Epithelial cell of proximal tubule (primary cell): ENCODE results near the gene PTPN5. TPM values are rescaled to one million over a fixed set of nuclear protein-coding genes. Genes with fewer than 3 reads are reported as not detected.

ENCODE experiments used
- DNase-seq: peaks from one replicate; pipeline ENCODE4 v3.0.0-alpha.2; 2011; ENCODE audit warnings: low read depth
- H3K4me3 ChIP-seq: 2 replicates; pipeline ENCODE4 v1.5.1; 2011; ENCODE audit warnings: low read depth, mild to moderate bottlenecking, low read length
- total RNA-seq: library from RNA; depleted of rRNA; stranded (reverse); fragments of >200 nt; gene quantifications from 2 replicates; pipeline ENCODE4 v1.2.3, GENCODE V29; 2015
- TF ChIP-seq, protein P1 (sequence below): conservative IDR thresholded peaks from 2 replicates; pipeline ENCODE4 v1.5.1; 2012; ENCODE audit warnings: low read depth, mild to moderate bottlenecking, low read length

PTPN5 gene
- total RNA-seq, 1 donor from 2014 or later = not detected

GRCh38 chr11:18754308-18754707 is 37.3 kb downstream of the PTPN5 start:
- DNase-seq = no peak
- TF ChIP-seq, protein P1, sequence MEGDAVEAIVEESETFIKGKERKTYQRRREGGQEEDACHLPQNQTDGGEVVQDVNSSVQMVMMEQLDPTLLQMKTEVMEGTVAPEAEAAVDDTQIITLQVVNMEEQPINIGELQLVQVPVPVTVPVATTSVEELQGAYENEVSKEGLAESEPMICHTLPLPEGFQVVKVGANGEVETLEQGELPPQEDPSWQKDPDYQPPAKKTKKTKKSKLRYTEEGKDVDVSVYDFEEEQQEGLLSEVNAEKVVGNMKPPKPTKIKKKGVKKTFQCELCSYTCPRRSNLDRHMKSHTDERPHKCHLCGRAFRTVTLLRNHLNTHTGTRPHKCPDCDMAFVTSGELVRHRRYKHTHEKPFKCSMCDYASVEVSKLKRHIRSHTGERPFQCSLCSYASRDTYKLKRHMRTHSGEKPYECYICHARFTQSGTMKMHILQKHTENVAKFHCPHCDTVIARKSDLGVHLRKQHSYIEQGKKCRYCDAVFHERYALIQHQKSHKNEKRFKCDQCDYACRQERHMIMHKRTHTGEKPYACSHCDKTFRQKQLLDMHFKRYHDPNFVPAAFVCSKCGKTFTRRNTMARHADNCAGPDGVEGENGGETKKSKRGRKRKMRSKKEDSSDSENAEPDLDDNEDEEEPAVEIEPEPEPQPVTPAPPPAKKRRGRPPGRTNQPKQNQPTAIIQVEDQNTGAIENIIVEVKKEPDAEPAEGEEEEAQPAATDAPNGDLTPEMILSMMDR = no peak
- H3K4me3 ChIP-seq = no peak overlapping the region

GRCh38 chr11:18752502-18752901 is 39.1 kb downstream of the PTPN5 start:
- H3K4me3 ChIP-seq = no peak overlapping the region
- TF ChIP-seq, protein P1 = no peak
- DNase-seq = no peak

GRCh38 chr11:18750944-18751343 is 40.7 kb downstream of the PTPN5 start:
- TF ChIP-seq, protein P1 = no peak
- DNase-seq = no peak
- H3K4me3 ChIP-seq = no peak overlapping the region

DNA sequence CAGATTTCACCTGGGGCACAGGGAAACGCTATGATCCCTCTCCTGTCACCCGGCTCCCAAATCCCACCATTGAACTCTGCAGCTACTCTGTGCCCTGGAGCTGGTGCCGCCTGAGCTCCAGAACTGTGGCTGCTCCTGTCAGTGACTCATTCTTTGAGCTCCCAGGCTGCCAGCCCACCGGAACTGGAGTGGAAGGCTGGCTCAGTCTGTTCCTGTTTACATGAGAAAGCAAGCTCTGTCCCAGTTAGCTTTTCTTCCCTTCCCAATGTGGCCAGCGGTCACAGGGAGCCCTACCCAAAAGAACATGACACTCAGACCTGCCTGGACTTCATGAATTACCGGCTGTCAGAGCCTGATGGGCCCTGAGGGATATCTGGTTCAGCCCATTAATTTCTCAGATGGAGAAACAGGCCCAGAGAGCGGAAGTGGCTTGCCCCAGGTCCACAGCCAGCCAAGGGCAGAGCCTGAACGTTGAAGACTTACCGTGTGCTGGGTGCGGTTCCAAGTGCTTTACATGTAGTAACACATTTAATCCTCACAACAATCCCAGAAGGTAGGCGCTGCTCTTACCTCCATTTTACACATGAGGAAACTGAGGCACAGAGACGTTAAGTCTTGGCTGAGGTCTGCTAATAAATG is 41.8 kb downstream of the PTPN5 start:
- no peak for DNase-seq
- no peak overlapping the region for H3K4me3 ChIP-seq
- TF ChIP-seq, protein P1 = no peak

DNA sequence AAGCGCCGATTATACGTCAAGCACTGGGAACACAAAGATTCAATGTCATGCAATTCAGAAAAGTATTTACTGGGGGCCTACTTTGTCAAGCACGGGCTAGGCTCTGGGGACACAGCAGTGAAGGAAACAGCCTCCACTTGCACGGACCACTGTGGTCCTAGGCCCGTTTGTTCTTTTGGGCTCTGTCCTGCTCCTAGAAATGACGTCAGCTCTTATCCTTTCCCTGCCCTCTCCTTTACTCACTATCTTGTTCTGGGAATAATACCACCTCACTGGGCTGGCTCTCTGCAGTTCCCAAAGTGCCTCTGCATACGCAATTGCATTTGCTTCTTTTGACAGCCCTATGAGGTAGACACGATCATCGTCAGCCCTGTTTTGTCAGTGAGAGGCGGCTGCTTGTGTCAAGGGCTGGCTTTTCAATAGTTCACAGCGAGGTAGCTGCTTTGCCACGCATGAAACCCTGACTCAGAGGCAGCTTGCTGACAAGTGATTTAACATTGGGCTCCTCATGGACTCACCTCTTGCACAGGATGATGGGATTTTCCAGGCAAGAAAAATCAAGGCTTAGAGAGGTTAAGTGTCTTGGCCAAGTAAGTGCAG is 42.7 kb downstream of the PTPN5 start:
- TF ChIP-seq, protein P1 = no peak
- H3K4me3 ChIP-seq = no peak overlapping the region
- no peak for DNase-seq

GRCh38 chr11:18745251-18745650 is 46.3 kb downstream of the PTPN5 start:
- no peak overlapping the region for H3K4me3 ChIP-seq
- TF ChIP-seq, protein P1 = no peak
- DNase-seq = no peak
